A673 (cell line): ENCODE results near the gene PANK3. TPM values are rescaled to one million over a fixed set of nuclear protein-coding genes. Genes with fewer than 3 reads are reported as not detected.

Source experiments
- BruUV-seq: library from RNA; stranded (reverse); fragments of 400-500 nt; replicated peaks from 2 replicates; lab custom pipeline; 2021; lab: Mats Ljungman, UMichigan
- CTCF ChIA-PET: fragments of 300-600 bp; sonication (Branson Sonifier 250); formaldehyde crosslinking; loops from one replicate; lab custom pipeline; 2022; ENCODE audit warnings: antibody characterized with exemption; lab: Charles Lee
- POLR2A ChIA-PET: fragments of 300-600 bp; sonication (Branson Sonifier 250); formaldehyde crosslinking; loops from one replicate; lab custom pipeline; 2022; ENCODE audit warnings: antibody characterized with exemption; ENCODE audit not compliant: low non-redundant PET; lab: Charles Lee
- DNase-seq: peaks from one replicate; pipeline ENCODE4 v3.0.0-alpha.2; 2015; ENCODE audit warnings: low spot score
- H3K27ac ChIP-seq: fragments of 200-600 bp; sonication (generic); 2 replicates; pipeline ENCODE4 v1.5.1; 2016; ENCODE audit warnings: mixed run types, low read depth, mild to moderate bottlenecking, mixed read lengths, antibody characterized with exemption, low read length; ENCODE audit not compliant: poor library complexity, severe bottlenecking
- H3K27me3 ChIP-seq: fragments of 200-600 bp; sonication (generic); replicated peaks from 2 replicates; pipeline ENCODE4 v1.6.1; 2017; ENCODE audit warnings: mixed run types, low read depth, mild to moderate bottlenecking, mixed read lengths, antibody characterized with exemption, low read length; ENCODE audit not compliant: insufficient read depth, poor library complexity
- H3K36me3 ChIP-seq: fragments of 200-600 bp; sonication (generic); 2 replicates; pipeline ENCODE4 v1.6.1; 2016; ENCODE audit warnings: mixed run types, mild to moderate bottlenecking, mixed read lengths, antibody characterized with exemption, low read length; ENCODE audit not compliant: insufficient read depth, poor library complexity, severe bottlenecking
- H3K4me1 ChIP-seq: fragments of 200-600 bp; sonication (generic); 2 replicates; pipeline ENCODE4 v1.6.1; 2017; ENCODE audit warnings: mixed run types, mild to moderate bottlenecking, mixed read lengths, antibody characterized with exemption, low read length; ENCODE audit not compliant: insufficient read depth, poor library complexity, severe bottlenecking
- H3K4me3 ChIP-seq: fragments of 200-600 bp; sonication (generic); 2 replicates; pipeline ENCODE4 v1.5.1; 2016; ENCODE audit warnings: low read depth, mixed run types, mild to moderate bottlenecking, mixed read lengths, low read length; ENCODE audit not compliant: poor library complexity, severe bottlenecking
- H3K9me3 ChIP-seq: fragments of 200-600 bp; sonication (generic); 2 replicates; pipeline ENCODE4 v1.6.1; 2016; ENCODE audit warnings: mixed run types, low read depth, mild to moderate bottlenecking, mixed read lengths, antibody characterized with exemption, low read length; ENCODE audit not compliant: poor library complexity, severe bottlenecking
- CTCF ChIP-seq: fragments of 300-800, 200-600 bp; sonication (generic); conservative IDR thresholded peaks from 2 replicates; pipeline ENCODE4 v1.5.1; 2017; ENCODE audit warnings: low read depth, mild to moderate bottlenecking, antibody characterized with exemption, low read length, moderate library complexity, mixed read lengths
- EZH2 ChIP-seq: fragments of 200-600 bp; sonication (generic); IDR thresholded peaks from 2 replicates; pipeline ENCODE4 v1.6.1; 2017; ENCODE audit warnings: borderline replicate concordance, low read depth, mild to moderate bottlenecking, mixed read lengths, antibody characterized with exemption, low read length; ENCODE audit not compliant: poor library complexity, severe bottlenecking
- intact Hi-C: fragments of 100-400 bp; cut with micrococcal nuclease; formaldehyde crosslinking; loops from one replicate; pipeline ENCODE4 v1.10.0; 2022; ENCODE audit not compliant: unreplicated experiment
- total RNA-seq: library from RNA; stranded (reverse); gene quantifications from 2 replicates; pipeline ENCODE4 v1.2.3, GENCODE V29; 2021

Gene PANK3
- total RNA-seq, 1 experiment from 2014 or later, result 79.2 TPM

- no TSS peak for BruUV-seq
- intact Hi-C loops, result no loop called here
- Histone ChIP-seq H3K36me3 (peaks cover 35% of the 10 kb centered on the region), H3K27me3 (no peaks in the 10 kb centered on the region), H3K4me1 (no peaks in the 10 kb centered on the region), H3K27ac (no peak overlapping the region), H3K4me3 (no peak overlapping the region), H3K9me3 (no peaks in the 10 kb centered on the region)
- CTCF ChIA-PET, result no interaction called here
- TF ChIP-seq CTCF, result no peak
- TF ChIP-seq EZH2, result no peak
- POLR2A ChIA-PET, result no interaction called here
- no peak for DNase-seq
These were observed 10.4 kb downstream of the PANK3 start for GRCh38 chr5:168568738-168569137.

GRCh38 chr5:168563959-168564358 is 15.2 kb downstream of the PANK3 start:
- BruUV-seq, result no TSS peak
- Histone ChIP-seq H3K9me3 (no peaks in the 10 kb centered on the region), H3K27ac (no peak overlapping the region), H3K4me3 (no peak overlapping the region), H3K36me3 (peaks cover 78% of the 10 kb centered on the region), H3K27me3 (no peaks in the 10 kb centered on the region), H3K4me1 (no peaks in the 10 kb centered on the region)
- TF ChIP-seq CTCF (no peak), EZH2 (no peak)
- no peak for DNase-seq
- intact Hi-C loops, result no loop called here
- POLR2A ChIA-PET, result no interaction called here
- CTCF ChIA-PET, result no interaction called here

- TF ChIP-seq CTCF (no peak), EZH2 (no peak)
- no peak overlapping the region for H3K27ac ChIP-seq
- no TSS peak for BruUV-seq
- no peak overlapping the region for H3K4me3 ChIP-seq
- ChIA-PET POLR2A (no interaction called here), CTCF (no interaction called here)
- intact Hi-C loops, result no loop called here
- DNase-seq, result no peak
- H3K9me3 ChIP-seq, result no peaks in the 10 kb centered on the region
- no peaks in the 10 kb centered on the region for H3K4me1 ChIP-seq
- H3K27me3 ChIP-seq, result no peaks in the 10 kb centered on the region
- H3K36me3 ChIP-seq, result peaks cover 80% of the 10 kb centered on the region
These were observed 16.9 kb downstream of the PANK3 start for GRCh38 chr5:168562279-168562678.
